HG03159 (cell line): ENCODE results near the gene AKR1C8.
"Not testable (repeated sequence)": the region's sequence is repeated elsewhere in the genome, so short reads cannot be mapped to it uniquely, and the experiment has no call there.

Experiments used
- ATAC-seq: cut with Tn5 transposase; IDR thresholded peaks from one replicate; pipeline ENCODE4 v1.9.1; 2021; ENCODE audit warnings: mild to moderate bottlenecking, moderate library complexity; ENCODE audit not compliant: unreplicated experiment

Gene AKR1C8

GRCh38 chr10:5109861-5110260, 75.1 kb downstream of the AKR1C8 start:
- not testable (repeated sequence) for ATAC-seq

GRCh38 chr10:5108658-5109416, 76.1 kb downstream of the AKR1C8 start:
- ATAC-seq, result no peak

GRCh38 chr10:5107860-5108526, 77.0 kb downstream of the AKR1C8 start:
- no peak for ATAC-seq

GRCh38 chr10:5106553-5106952, 78.4 kb downstream of the AKR1C8 start:
- no peak for ATAC-seq

GRCh38 chr10:5105626-5106025, 79.3 kb downstream of the AKR1C8 start:
- ATAC-seq, result no peak
